Left ventricle myocardium superior (tissue), 1 donor: ENCODE data around the gene ZFP36. TPM values are rescaled to one million over a fixed set of nuclear protein-coding genes. Genes with fewer than 3 reads are reported as not detected.
A peak's percentile ranks its signal among the peaks of the same experiment; 100 is the strongest.

Source experiments
- ATAC-seq: fragments of 200-7000 bp; cut with Tn5 transposase; one replicate; pipeline ENCODE4 v1.9.1; 2020; ENCODE audit warnings: mild to moderate bottlenecking, moderate library complexity
- DNase-seq: peaks from one replicate; pipeline ENCODE4 v3.0.0-alpha.2; 2020
- intact Hi-C: fragments of 100-400 bp; cut with micrococcal nuclease; formaldehyde crosslinking; loops from one replicate; pipeline ENCODE4 v1.11.0; 2022
- total RNA-seq: library from RNA; stranded (reverse); fragmentation: NEBNext Ultra II Directional; extraction: Animal tissue kit (Norgen Biotek cat#: 25700); gene quantifications from one replicate; pipeline ENCODE4 v1.2.1, GENCODE V29; 2021
- donor health status: DM: no; HTN: yes; CAD: no; lungs with severe emphysema.

Gene ZFP36
- total RNA-seq, 1 donor from 2014 or later: 53.0 TPM

GRCh38 chr19:39382991-39383828 is 23.4 kb upstream of the ZFP36 start:
- intact Hi-C loops: no loop called here
- DNase-seq (no peak), ATAC-seq (no peak)

GRCh38 chr19:39384839-39385568 is 21.6 kb upstream of the ZFP36 start:
- no peak for DNase-seq
- intact Hi-C loops: no loop called here
- ATAC-seq: no peak

GRCh38 chr19:39385629-39386411 is 20.8 kb upstream of the ZFP36 start:
- DNase-seq: no peak
- intact Hi-C loops: no loop called here
- ATAC-seq: no peak

- no peak for DNase-seq
- intact Hi-C loops: no loop called here
- ATAC-seq: no peak
Observed at GRCh38 chr19:39386557-39386956, 20.1 kb upstream of the ZFP36 start.

GRCh38 chr19:39388657-39389056 is 18.0 kb upstream of the ZFP36 start:
- no peak for DNase-seq
- intact Hi-C loops: no loop called here
- ATAC-seq: no peak

- intact Hi-C loops: no loop called here
- DNase-seq (no peak), ATAC-seq (no peak)
Observed at GRCh38 chr19:39389631-39390414, 16.8 kb upstream of the ZFP36 start.

GRCh38 chr19:39390451-39390750 is 16.2 kb upstream of the ZFP36 start:
- ATAC-seq (no peak), DNase-seq (no peak)
- intact Hi-C loops: no loop called here

- peak; percentile 96 for DNase-seq
- peak; percentile 97 for ATAC-seq
- intact Hi-C loops: no loop called here
Observed at GRCh38 chr19:39390751-39391437, 15.8 kb upstream of the ZFP36 start, which contains the start of the genes MED29 and PAF1. Gene MED29 (plus strand): TSS chr19:39391378. CDS start chr19:39391423, 45 bp downstream. Gene PAF1 (minus strand): TSS chr19:39391106. CDS start chr19:39390864, 242 bp downstream.

GRCh38 chr19:39397360-39398296 is 9.0 kb upstream of the ZFP36 start:
- intact Hi-C loops: loop anchor here (2.0 kb wide), 1 partner anchor 13 kb away; no protein-coding TSS in a partner anchor
- ATAC-seq (peak; percentile 78), DNase-seq (peak; percentile 95)

- intact Hi-C loops: no loop called here
- peak; percentile 81 for DNase-seq
- peak; percentile 12 for ATAC-seq
Observed at GRCh38 chr19:39398297-39398864, 8.3 kb upstream of the ZFP36 start.

- no peak for DNase-seq
- intact Hi-C loops: no loop called here
- ATAC-seq: no peak
Observed at GRCh38 chr19:39399668-39400050, 7.0 kb upstream of the ZFP36 start.

GRCh38 chr19:39400061-39400460 is 6.6 kb upstream of the ZFP36 start:
- intact Hi-C loops: no loop called here
- no peak for DNase-seq
- ATAC-seq: no peak

GRCh38 chr19:39401070-39401548 is 5.5 kb upstream of the ZFP36 start:
- intact Hi-C loops: no loop called here
- ATAC-seq: no peak
- no peak for DNase-seq

GRCh38 chr19:39401549-39402345 is 4.9 kb upstream of the ZFP36 start:
- DNase-seq: peak; percentile 56
- ATAC-seq: no peak
- intact Hi-C loops: no loop called here

GRCh38 chr19:39402346-39403300 is 4.0 kb upstream of the ZFP36 start:
- peak; percentile 95 for DNase-seq
- intact Hi-C loops: no loop called here
- peak; percentile 47 for ATAC-seq
